NCI-H510A (cell line): ENCODE results near the gene CTTN.
"Not testable (repeated sequence)": the region's sequence is repeated elsewhere in the genome, so short reads cannot be mapped to it uniquely, and the experiment has no call there.

Experiments used
- DNase-seq: peaks from one replicate; lab custom pipeline; 2025; lab: John Stamatoyannopoulos, UW

The CTTN gene

DNA sequence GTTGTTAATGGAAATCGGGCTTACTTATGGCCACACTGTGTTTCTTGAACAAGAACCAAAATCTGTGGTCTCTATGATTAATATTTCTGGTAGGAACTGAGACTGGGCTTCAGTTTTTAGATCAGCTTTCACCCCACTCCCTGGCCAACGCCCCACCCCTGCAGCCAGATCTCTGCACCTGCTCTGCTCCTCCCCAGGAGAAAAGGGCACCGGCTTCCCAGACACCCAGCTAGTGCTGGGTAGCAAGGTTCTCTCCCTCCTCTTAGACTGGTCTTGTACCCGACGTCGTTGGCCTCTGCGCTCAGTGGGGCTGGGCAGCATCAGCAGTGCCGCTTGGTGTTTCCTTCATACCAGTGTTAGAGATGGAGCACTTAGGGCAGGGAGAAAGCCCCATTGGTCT is 17.0 kb upstream of the CTTN start:
- no peak for DNase-seq

- no peak for DNase-seq
Observed at GRCh38 chr11:70381872-70382861, 16.2 kb upstream of the CTTN start.

- no peak for DNase-seq
Observed at GRCh38 chr11:70383664-70384565, 14.4 kb upstream of the CTTN start.

DNA sequence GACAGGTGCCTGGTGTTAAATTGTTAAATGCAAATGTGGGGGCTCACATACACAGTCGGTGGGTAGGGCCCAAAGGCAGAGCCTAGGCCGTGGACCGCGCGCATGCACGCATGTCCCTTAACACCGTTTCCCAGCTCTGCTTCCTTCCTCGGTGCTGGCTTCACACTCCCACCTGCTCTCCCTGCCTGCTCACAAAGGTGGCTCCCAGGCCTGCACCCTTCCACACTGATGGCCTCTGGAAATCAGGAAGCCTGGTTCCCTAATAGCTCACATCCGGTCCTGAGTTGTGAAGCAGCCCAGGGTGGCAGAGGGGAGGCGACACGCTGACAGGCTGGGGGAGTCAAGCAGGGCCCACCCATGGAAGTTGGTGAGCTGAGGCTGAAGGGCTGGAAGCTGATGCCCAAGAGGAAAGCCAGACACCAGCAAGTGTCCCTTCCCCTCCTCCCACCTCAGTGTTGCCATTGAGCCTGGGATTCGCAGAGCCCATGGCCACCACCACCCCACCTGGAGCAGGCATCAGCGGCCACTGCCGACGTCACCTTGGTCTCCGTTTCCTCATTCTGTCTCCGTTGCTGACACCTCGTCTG is 13.7 kb upstream of the CTTN start:
- DNase-seq: no peak

DNA sequence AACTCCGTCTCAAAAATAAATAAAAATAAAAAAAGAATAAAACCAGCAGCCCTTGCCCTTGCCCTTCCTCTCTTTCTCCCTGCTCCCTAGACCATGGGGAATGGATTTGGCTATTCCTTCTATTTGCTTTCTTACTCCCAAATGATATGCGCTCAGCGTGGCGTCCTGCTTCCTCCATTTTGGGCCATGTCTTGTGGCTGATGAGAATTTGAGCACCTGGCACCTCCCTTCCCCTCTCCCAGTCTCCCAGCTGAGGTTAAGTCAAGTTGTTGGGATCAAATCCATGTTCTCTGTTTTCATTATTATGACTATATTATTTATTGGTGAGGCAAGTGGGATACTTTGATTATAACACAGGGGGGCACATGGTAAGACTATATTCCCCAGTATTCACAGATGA is 10.8 kb upstream of the CTTN start:
- no peak for DNase-seq

DNA sequence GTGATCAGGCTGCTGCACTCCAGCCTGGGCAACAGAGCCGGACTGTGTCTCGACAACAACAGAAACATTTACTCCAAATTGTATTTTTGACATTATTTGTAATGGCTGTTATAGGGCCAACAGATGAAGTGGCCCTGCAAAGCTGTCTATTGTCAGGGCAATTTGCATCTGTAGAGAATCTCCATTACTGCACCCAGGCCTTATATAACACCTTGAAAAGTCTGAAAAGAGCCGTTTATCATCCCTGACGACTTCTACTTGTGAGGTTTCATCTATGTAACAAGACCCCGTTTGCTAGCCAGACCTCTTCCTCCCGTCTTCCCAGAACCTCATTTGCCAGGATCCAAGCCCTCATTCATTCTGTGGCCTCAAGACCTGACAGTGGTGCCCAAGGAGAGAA is 9.1 kb upstream of the CTTN start:
- no peak for DNase-seq

- not testable (repeated sequence) for DNase-seq
Observed at GRCh38 chr11:70390882-70391281, 7.4 kb upstream of the CTTN start.

DNA sequence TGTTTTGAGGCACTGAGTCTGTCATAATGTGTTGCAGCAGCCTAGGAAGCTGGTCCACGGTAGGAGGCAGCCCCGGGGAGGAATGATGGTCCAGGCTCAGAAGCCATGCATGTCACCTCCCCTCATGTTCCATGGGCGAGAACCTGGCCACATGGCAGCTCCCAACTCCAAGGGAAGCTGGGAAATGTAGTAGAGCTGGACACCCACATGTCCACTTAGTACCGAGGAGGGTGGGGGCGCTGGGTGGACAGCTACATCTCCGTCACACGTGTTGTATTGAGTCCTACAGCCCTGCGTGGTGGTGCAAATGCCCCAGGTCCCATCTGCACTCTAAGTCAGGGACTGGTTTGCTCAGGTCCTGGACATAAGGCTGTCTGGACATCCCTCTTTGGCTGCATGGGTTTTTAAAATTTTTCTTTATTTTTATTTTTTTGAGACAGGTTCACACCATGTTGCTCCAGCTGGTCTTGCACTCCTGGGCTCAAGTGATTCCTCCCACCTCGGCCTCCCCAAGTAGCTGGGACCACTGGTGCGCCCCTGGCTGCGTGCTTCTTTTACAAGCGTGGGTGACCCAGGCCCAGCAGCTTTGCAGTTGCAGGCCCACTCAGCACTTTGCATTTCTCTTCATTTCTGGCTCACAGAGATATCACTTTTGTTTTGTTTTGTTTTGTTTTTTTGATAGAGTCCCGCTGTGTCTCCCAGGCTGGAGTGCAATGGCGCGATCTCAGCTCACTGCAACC is 3.9 kb upstream of the CTTN start:
- no peak for DNase-seq

DNA sequence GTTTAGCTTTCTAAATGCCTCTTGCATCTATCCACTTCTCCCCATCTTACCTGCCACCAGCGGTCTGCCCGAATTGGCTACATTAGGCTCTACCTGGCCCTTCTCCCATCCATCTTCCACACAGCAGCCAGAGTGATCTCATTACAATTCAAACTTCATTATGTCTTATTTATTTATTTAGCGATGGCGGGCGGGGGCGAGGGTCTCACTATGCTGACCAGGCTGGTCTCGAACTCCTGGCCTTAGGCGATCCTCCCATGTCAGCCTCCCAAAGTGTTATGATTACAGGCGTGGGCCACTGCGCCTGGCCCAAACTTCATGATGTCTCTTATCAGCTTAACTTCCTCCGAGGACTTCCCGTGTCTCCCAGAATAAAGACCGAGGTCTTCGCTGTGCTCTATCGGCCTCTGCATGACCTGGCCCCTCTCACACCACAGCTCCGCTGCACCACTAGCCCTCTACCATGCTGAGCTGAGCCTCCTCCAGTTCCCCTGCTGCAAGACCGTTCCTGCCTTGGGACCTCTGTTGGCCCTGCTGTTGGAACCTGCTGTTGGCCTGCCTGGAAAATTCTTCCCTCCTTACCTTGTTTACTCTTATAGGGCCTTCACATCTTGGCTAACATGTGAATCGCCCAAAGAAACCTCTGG is 870 bp upstream of the CTTN start:
- DNase-seq: no peak

DNA sequence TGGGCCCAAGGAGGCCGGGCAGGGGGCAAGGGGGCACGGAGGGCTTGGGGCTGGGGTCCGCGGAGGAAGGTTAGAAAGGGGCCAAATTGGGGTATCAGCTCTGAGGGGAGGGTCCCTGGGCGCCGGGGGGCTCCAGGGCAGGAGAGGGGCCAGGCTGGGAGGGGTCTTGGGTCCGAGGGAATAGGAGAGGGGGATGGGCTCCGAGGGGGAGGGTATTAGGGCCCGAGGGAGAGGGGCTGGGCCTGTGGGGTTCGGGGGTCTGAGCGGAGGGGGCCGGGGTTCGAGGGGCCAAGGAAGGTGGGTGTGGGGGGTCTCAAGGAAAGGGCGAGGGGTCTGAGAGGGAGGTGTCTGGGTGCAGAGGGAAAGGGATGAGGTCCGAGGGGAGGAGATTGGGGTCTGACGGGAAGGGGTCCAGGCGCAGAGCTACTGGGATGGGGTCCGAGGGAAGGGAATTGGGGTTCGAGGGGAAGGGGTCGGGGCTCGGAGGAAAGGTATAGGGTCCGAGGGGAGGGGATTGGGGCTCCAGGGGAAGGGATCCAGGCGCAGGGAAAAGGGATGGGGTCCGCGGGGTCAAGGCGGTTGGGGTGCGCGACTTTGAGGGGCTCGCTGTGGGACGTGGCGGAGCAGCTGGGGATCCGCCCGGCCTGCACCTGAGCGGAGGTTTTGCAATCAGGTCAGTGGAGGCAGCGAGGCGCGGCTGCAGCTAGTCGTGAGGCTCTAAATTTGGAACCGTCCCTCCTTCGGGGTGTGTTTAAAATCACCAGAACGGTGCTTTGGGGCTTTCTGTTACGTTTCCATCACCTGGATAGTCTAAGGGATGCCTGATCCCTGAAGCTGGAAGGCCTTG is 728 bp downstream of the CTTN start:
- no peak for DNase-seq

- DNase-seq: no peak
Observed at GRCh38 chr11:70399681-70400112, 1.4 kb downstream of the CTTN start.

GRCh38 chr11:70400643-70401042 is 2.3 kb downstream of the CTTN start:
- DNase-seq: no peak

GRCh38 chr11:70402016-70402415 is 3.7 kb downstream of the CTTN start:
- DNase-seq: no peak

- no peak for DNase-seq
Observed at GRCh38 chr11:70402685-70403084, 4.4 kb downstream of the CTTN start.

DNA sequence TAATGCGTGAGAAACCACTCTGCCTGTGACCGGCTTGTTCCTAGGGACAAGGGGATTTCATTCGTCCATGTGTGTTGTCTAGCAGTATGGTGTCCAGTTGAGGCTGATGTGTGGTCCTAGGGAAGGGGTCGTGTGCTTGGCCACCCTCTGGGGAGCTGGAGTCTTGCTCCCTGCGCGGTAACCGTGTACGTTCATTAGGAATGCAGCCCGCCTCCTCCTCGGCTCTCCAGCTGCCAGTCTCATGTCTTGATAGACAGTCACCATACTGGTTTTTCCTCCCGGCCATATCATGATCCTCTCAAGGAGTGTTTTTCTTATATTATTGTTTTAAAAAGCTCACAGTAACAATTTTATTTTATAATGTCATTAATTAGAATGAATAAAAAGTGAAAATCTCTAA is 5.9 kb downstream of the CTTN start:
- no peak for DNase-seq

DNA sequence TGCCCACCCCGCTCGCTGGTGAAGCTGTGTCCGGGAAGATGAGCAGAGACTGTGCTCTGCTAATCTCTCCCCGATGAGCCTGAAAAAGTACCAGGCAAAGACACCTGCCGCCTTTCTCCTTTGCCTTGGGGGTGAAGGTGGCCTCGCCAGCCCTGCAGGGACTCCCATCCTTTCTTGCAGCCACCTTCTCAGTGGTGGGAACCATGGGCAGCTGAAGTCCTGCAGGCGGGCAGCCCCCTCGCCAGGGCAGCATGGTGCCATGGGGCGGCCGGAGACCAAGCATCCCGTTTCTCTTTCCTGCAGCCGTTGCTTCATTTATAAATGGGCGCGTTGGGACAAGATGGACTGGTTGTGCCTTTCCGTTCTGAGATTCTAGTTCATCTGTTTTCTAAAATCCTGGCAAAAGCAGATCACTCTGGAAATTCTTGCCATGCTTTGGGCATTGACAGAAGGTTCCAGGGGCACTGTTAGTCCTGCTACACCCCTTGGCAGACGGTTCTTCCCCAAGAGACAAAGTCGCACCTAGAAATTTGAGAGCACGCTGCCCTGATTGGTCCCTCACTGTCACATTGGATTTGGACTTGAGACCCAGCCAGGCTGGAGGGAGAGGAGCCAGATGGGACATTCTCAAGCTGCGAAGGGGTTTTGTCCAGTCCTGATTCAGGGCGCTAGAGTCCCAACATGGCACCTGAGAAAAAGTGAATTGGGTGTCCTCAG is 7.5 kb downstream of the CTTN start:
- no peak for DNase-seq

DNA sequence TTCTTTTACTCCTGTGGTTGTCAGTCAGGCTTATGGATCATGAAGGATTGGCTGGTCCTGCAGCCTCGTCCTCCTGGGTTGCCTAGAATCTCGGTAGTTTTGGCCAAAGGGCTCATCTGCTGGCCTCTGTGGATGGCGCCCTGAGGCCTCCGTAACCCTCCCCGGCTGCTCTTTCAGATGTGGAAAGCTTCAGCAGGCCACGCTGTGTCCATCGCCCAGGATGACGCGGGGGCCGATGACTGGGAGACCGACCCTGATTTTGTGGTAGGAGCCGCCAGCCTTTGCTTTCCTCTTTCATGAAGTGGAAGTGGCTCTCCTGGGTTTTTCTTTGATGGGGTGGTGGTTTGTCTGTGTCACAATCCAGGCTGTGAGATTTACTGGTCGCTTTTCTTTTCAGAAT is 8.8 kb downstream of the CTTN start:
- DNase-seq: no peak

DNA sequence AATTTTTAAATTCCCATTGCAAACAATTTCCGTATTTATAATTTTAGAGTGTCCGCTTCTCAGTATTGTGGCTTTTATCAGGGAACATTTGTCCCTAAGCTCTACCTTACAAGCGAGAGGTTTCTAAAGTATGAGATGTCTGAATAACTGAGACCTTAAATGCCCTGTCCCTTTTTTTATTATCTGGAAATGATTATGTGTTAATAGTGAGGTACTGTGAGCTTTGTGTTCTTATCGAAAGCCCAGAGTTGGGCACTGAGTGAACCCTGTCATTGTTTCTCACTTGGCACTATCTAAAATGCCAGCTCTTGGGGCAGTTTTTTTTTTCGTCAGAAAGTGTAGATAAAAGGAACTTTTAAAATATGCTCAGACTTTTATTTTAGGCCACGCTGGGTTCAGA is 9.5 kb downstream of the CTTN start:
- no peak for DNase-seq

GRCh38 chr11:70408326-70408725 is 10.0 kb downstream of the CTTN start:
- DNase-seq: not testable (repeated sequence)

DNA sequence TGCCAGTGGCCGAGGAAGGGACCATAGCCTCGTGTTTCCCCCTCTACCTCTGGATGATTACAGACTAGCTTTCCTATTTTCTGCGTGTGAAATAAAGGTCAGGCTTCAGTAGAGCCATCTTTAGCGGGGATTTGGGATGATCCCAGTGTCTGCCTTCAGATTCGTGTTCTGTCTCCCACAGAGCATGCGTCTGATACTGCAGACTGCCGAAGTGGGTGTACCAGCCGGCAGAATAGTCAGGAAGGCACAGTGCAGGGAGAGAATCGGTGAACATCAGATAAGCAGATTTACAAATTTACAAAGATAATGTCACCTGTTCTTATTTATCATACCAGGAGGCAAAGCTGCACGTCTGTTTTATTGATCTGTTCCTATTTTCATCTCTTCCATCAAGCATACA is 11.1 kb downstream of the CTTN start:
- DNase-seq: no peak
